Hepatocyte (in vitro differentiated cells): ENCODE results near the gene LRP1B. TPM values are rescaled to one million over a fixed set of nuclear protein-coding genes. Genes with fewer than 3 reads are reported as not detected.

Experiments
- DNase-seq: peaks from one replicate; pipeline ENCODE4 v3.0.0-alpha.2; 2016; ENCODE audit warnings: low spot score
- H2AFZ ChIP-seq: fragments of 200-600 bp; sonication (generic); 2 replicates; pipeline ENCODE4 v1.6.0; 2016; ENCODE audit warnings: antibody characterized with exemption, mild to moderate bottlenecking
- H3K27ac ChIP-seq: fragments of 200-600 bp; sonication (generic); 2 replicates; pipeline ENCODE4 v1.5.1; 2016; ENCODE audit warnings: mild to moderate bottlenecking
- H3K27me3 ChIP-seq: fragments of 200-600 bp; sonication (generic); 2 replicates; pipeline ENCODE4 v1.6.1; 2016
- H3K36me3 ChIP-seq: fragments of 200-600 bp; sonication (generic); replicated peaks from 2 replicates; pipeline ENCODE4 v1.5.1; 2016; ENCODE audit warnings: low read depth; ENCODE audit not compliant: insufficient read depth
- H3K4me1 ChIP-seq: fragments of 200-600 bp; sonication (generic); 2 replicates; pipeline ENCODE4 v1.5.1; 2016; ENCODE audit warnings: mild to moderate bottlenecking, moderate library complexity; ENCODE audit not compliant: insufficient read depth
- H3K4me2 ChIP-seq: fragments of 200-600 bp; sonication (generic); 2 replicates; pipeline ENCODE4 v1.6.0; 2016
- H3K4me3 ChIP-seq: fragments of 200-600 bp; sonication (generic); 2 replicates; pipeline ENCODE4 v1.5.1; 2016; ENCODE audit warnings: mild to moderate bottlenecking
- H3K79me2 ChIP-seq: fragments of 200-600 bp; sonication (generic); 2 replicates; pipeline ENCODE4 v1.6.0; 2017; ENCODE audit warnings: mild to moderate bottlenecking
- H3K9me2 ChIP-seq: fragments of 200-600 bp; sonication (generic); replicated peaks from 2 replicates; pipeline ENCODE4 v1.6.0; 2017; ENCODE audit warnings: mild to moderate bottlenecking; ENCODE audit not compliant: insufficient read depth
- H3K9me3 ChIP-seq: fragments of 200-600 bp; sonication (generic); 2 replicates; pipeline ENCODE4 v1.5.1; 2016; ENCODE audit warnings: low read depth, mild to moderate bottlenecking
- H4K20me1 ChIP-seq: fragments of 200-600 bp; sonication (generic); 2 replicates; pipeline ENCODE4 v1.6.0; 2016; ENCODE audit warnings: mild to moderate bottlenecking; ENCODE audit not compliant: insufficient read depth, poor library complexity, severe bottlenecking
- CTCF ChIP-seq: fragments of 200-600 bp; sonication (generic); IDR thresholded peaks from 2 replicates; pipeline ENCODE4 v1.5.1; 2016; ENCODE audit warnings: antibody characterized with exemption, mild to moderate bottlenecking; ENCODE audit not compliant: poor library complexity
- EZH2 ChIP-seq: fragments of 200-600 bp; sonication (generic); IDR thresholded peaks from 2 replicates; pipeline ENCODE4 v1.6.1; 2016; ENCODE audit warnings: antibody characterized with exemption, mild to moderate bottlenecking, borderline replicate concordance
- EZH2phosphoT487 ChIP-seq: fragments of 200-600 bp; sonication (generic); IDR thresholded peaks from one replicate; pipeline ENCODE4 v1.6.1; 2018; ENCODE audit warnings: antibody characterized with exemption, mild to moderate bottlenecking, low read depth, moderate library complexity; ENCODE audit not compliant: unreplicated experiment, severe bottlenecking
- WGBS: methylation state at CpG from one replicate; pipeline ENCODE4 v1.1.6; 2016; ENCODE audit warnings: low lambda C conversion rate; ENCODE audit errors: missing lambda C conversion rate; 5-methylcytosine and 5-hydroxymethylcytosine counted together
- polyA plus RNA-seq: library from polyadenylated mRNA; unstranded; fragments of >200 nt; fragmentation: Nextera tagmentation; extraction: Ambion mirVana; gene quantifications from 2 replicates; pipeline ENCODE4 v1.2.1, GENCODE V29; 2016
- total RNA-seq: library from RNA; depleted of rRNA; stranded (reverse); fragments of >200 nt; gene quantifications from 2 replicates; pipeline ENCODE4 v1.2.3, GENCODE V29; 2014

The LRP1B gene
- total and polyA plus RNA-seq, 2 experiments from 2014 or later = 0.65 to 2.0 TPM

DNA sequence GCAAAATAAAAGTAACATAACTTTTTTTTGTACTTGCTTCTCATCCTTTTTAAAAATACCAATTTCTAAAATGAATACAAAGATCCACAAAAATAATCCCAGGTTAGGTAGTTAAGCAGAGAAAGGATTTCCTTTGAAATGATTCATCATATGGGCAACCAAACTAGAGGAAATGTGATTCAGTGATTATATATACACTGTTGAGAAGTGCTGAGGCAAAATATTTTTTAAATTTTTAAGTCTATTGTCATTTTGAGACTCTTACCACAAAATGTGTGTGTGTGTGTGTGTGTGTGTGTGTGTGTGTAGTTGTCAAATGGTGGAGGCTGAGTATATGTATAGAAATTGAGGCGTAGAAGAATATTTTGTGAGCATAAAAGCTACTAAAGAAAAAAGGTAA, 1075.3 kb downstream of the LRP1B start:
- no peak overlapping the region for H3K4me2 ChIP-seq
- 100% methylated on average over 1 of the region's 1 CpG for WGBS
- DNase-seq = no peak

GRCh38 chr2:141048951-141049350, 1081.9 kb downstream of the LRP1B start:
- no peak overlapping the region for H2AFZ ChIP-seq
- H3K9me2 ChIP-seq = no peaks in the 10 kb centered on the region

More for the DNA sequence above, 1075.3 kb downstream of the LRP1B start:
- no peak overlapping the region for H3K27ac ChIP-seq
- no peak overlapping the region for H2AFZ ChIP-seq
- no peaks in the 10 kb centered on the region for H3K36me3 ChIP-seq
- no peaks in the 10 kb centered on the region for H3K9me3 ChIP-seq
- TF ChIP-seq CTCF (no peak), EZH2phosphoT487 (no peak), EZH2 (no peak)
- H3K27me3 ChIP-seq = no peaks in the 10 kb centered on the region
- no peaks in the 10 kb centered on the region for H3K4me1 ChIP-seq
- H4K20me1 ChIP-seq = no peaks in the 10 kb centered on the region
- no peaks in the 10 kb centered on the region for H3K79me2 ChIP-seq
- H3K9me2 ChIP-seq = no peaks in the 10 kb centered on the region
- H3K4me3 ChIP-seq = no peak overlapping the region

GRCh38 chr2:141041281-141041680, 1089.5 kb downstream of the LRP1B start:
- WGBS = 87% methylated on average over 1 of the region's 1 CpG
- H3K9me3 ChIP-seq = no peaks in the 10 kb centered on the region

More at GRCh38 chr2:141048951-141049350, 1081.9 kb downstream of the LRP1B start:
- no peak overlapping the region for H3K4me2 ChIP-seq
- H3K27ac ChIP-seq = no peak overlapping the region
- DNase-seq = no peak
- H3K27me3 ChIP-seq = no peaks in the 10 kb centered on the region
- no peaks in the 10 kb centered on the region for H3K79me2 ChIP-seq
- no peaks in the 10 kb centered on the region for H3K4me1 ChIP-seq
- 69% methylated on average over 6 of the region's 6 CpGs for WGBS
- H4K20me1 ChIP-seq = no peaks in the 10 kb centered on the region
- no peaks in the 10 kb centered on the region for H3K9me3 ChIP-seq
- TF ChIP-seq CTCF (no peak), EZH2phosphoT487 (no peak), EZH2 (no peak)
- H3K4me3 ChIP-seq = no peak overlapping the region
- no peaks in the 10 kb centered on the region for H3K36me3 ChIP-seq

More at GRCh38 chr2:141041281-141041680, 1089.5 kb downstream of the LRP1B start:
- TF ChIP-seq EZH2phosphoT487 = no peak
- no peak for TF ChIP-seq CTCF
- TF ChIP-seq EZH2 = no peak
- H3K79me2 ChIP-seq = no peaks in the 10 kb centered on the region
- H3K36me3 ChIP-seq = no peaks in the 10 kb centered on the region
- H4K20me1 ChIP-seq = no peaks in the 10 kb centered on the region
- no peak for DNase-seq
- no peaks in the 10 kb centered on the region for H3K4me1 ChIP-seq
- H3K4me2 ChIP-seq = no peak overlapping the region
- H3K4me3 ChIP-seq = no peak overlapping the region
- no peak overlapping the region for H3K27ac ChIP-seq
- no peaks in the 10 kb centered on the region for H3K27me3 ChIP-seq
- H2AFZ ChIP-seq = no peak overlapping the region
- no peaks in the 10 kb centered on the region for H3K9me2 ChIP-seq
